CD14-positive monocyte (primary cell): Measurements from ENCODE around the gene EGLN1. TPM values are rescaled to one million over a fixed set of nuclear protein-coding genes. Genes with fewer than 3 reads are reported as not detected.
A peak's percentile ranks its signal among the peaks of the same experiment; 100 is the strongest.

ENCODE experiments used
- DNase-seq, 3 donors: peaks; one replicate each; pipeline ENCODE4 v3.0.0-alpha.2; 2011 to 2022
- H2AFZ ChIP-seq: 2 replicates; pipeline ENCODE4 v1.6.0; 2012; ENCODE audit warnings: mild to moderate bottlenecking, low read depth, low read length, inconsistent platforms; ENCODE audit not compliant: insufficient read depth, poor library complexity, severe bottlenecking
- H3K27ac ChIP-seq, 2 donors: 1 replicate in 1 of 2; 2 replicates in 1 of 2; pipeline ENCODE4 v1.5.1; 2012 to 2013; ENCODE audit warnings: low read length in 2 of 2, control low read depth in 1 of 2, inconsistent platforms in 1 of 2, low read depth in 1 of 2, mild to moderate bottlenecking in 1 of 2
- H3K27me3 ChIP-seq, 2 donors: one replicate each; pipeline versions ENCODE4 v1.6.0 to v1.6.1; 2011 to 2013; ENCODE audit warnings: low read length in 2 of 2; ENCODE audit not compliant: control insufficient read depth in 2 of 2, insufficient read depth in 2 of 2
- H3K36me3 ChIP-seq, 2 donors: replicated peaks in 1 of 2; 1 replicate in 1 of 2; 2 replicates in 1 of 2; pipeline versions ENCODE4 v1.5.1 to v1.6.1; 2012 to 2013; ENCODE audit warnings: low read length in 2 of 2, control low read depth in 1 of 2, inconsistent platforms in 1 of 2, mild to moderate bottlenecking in 1 of 2; ENCODE audit not compliant: insufficient read depth in 2 of 2, control insufficient read depth in 1 of 2
- H3K4me1 ChIP-seq, 2 donors: 1 replicate in 1 of 2; 2 replicates in 1 of 2; pipeline versions ENCODE4 v1.5.1 to v1.6.1; 2012 to 2013; ENCODE audit warnings: low read length in 2 of 2, control low read depth in 1 of 2, inconsistent platforms in 1 of 2, mild to moderate bottlenecking in 1 of 2, moderate library complexity in 1 of 2; ENCODE audit not compliant: insufficient read depth in 2 of 2, control insufficient read depth in 1 of 2
- H3K4me2 ChIP-seq: replicated peaks from 2 replicates; pipeline ENCODE3; 2012; ENCODE audit warnings: low read length, moderate library complexity, mild to moderate bottlenecking; ENCODE audit not compliant: poor library complexity, severe bottlenecking; ENCODE audit errors: extremely low read depth
- H3K4me3 ChIP-seq, 3 experiments: fragments of 200-600 bp in 1 of 3; sonication (generic) in 1 of 3; replicated peaks in 1 of 3; 1 replicate in 2 of 3; 2 replicates in 1 of 3; pipeline ENCODE4 v1.5.1; 2011 to 2013; ENCODE audit warnings: low read length in 3 of 3, mild to moderate bottlenecking in 3 of 3, control low read depth in 2 of 3, low read depth in 2 of 3, inconsistent platforms in 1 of 3, moderate library complexity in 1 of 3
- H3K79me2 ChIP-seq: 2 replicates; pipeline ENCODE4 v1.6.0; 2012; ENCODE audit warnings: mild to moderate bottlenecking, control low read depth, inconsistent platforms, low read length, moderate library complexity; ENCODE audit not compliant: insufficient read depth
- H3K9ac ChIP-seq: 2 replicates; pipeline ENCODE4 v1.6.0; 2017; ENCODE audit warnings: low read length, mild to moderate bottlenecking; ENCODE audit not compliant: insufficient read depth, poor library complexity, severe bottlenecking
- H3K9me3 ChIP-seq, 2 donors: replicated peaks in 1 of 2; 1 replicate in 1 of 2; 2 replicates in 1 of 2; pipeline versions ENCODE4 v1.5.1 to v1.6.1; 2012 to 2013; ENCODE audit warnings: low read length in 2 of 2, control low read depth in 1 of 2; ENCODE audit not compliant: control insufficient read depth in 1 of 2, insufficient read depth in 1 of 2
- H4K20me1 ChIP-seq: 2 replicates; pipeline ENCODE4 v1.6.0; 2012; ENCODE audit warnings: mild to moderate bottlenecking, low read length, control low read depth, moderate library complexity; ENCODE audit not compliant: insufficient read depth
- H3K27ac Mint-ChIP-seq, 7 donors: one replicate each; pipeline ENCODE4 v1.8.0; 2020; ENCODE audit warnings: mild to moderate bottlenecking in 7 of 7, mixed read lengths in 7 of 7, moderate library complexity in 6 of 7, inconsistent platforms in 2 of 7
- H3K27me3 Mint-ChIP-seq, 3 donors: one replicate each; pipeline ENCODE4 v1.8.0; 2021 to 2022; ENCODE audit warnings: low read depth in 3 of 3, mild to moderate bottlenecking in 3 of 3, mixed read lengths in 3 of 3, moderate library complexity in 3 of 3, inconsistent platforms in 1 of 3
- H3K36me3 Mint-ChIP-seq, 2 donors: one replicate each; pipeline ENCODE4 v1.8.0; 2020; ENCODE audit warnings: mixed read lengths in 2 of 2, inconsistent platforms in 1 of 2, mild to moderate bottlenecking in 1 of 2
- H3K4me1 Mint-ChIP-seq: one replicate; pipeline ENCODE4 v1.8.0; 2020; ENCODE audit warnings: mild to moderate bottlenecking, mixed read lengths
- H3K4me3 Mint-ChIP-seq, 2 donors: one replicate each; pipeline ENCODE4 v1.8.0; 2020; ENCODE audit warnings: mild to moderate bottlenecking in 2 of 2, mixed read lengths in 2 of 2, moderate library complexity in 1 of 2
- H3K9me3 Mint-ChIP-seq, 7 donors: one replicate each; pipeline ENCODE4 v1.8.0; 2020 to 2022; ENCODE audit warnings: mixed read lengths in 7 of 7, mild to moderate bottlenecking in 6 of 7, moderate library complexity in 6 of 7, inconsistent platforms in 2 of 7
- CTCF ChIP-seq: fragments of 200-600 bp; IDR thresholded peaks from one replicate; pipeline ENCODE4 v1.8.0; 2022; ENCODE audit warnings: antibody characterized with exemption, mild to moderate bottlenecking
- WGBS: methylation state at CpG from one replicate; pipeline ENCODE4 v1.1.5; 2013; ENCODE audit warnings: missing lambda C conversion rate; ENCODE audit not compliant: insufficient coverage; 5-methylcytosine and 5-hydroxymethylcytosine counted together
- intact Hi-C, 2 donors: fragments of 100-400 bp; cut with micrococcal nuclease; formaldehyde crosslinking; loops; one replicate each; pipeline versions ENCODE4 v1.15.0 to v1.15.1; 2023
- polyA plus RNA-seq, 3 donors: library from polyadenylated mRNA; depleted of rRNA in 1 of 3; unstranded in 2 of 3; stranded (reverse) in 1 of 3; fragments of 300-500 nt in 2 of 3; fragments of >200 nt in 1 of 3; fragmentation: Illumina TruSeq in 2 of 3; gene quantifications; 1 replicate in 2 of 3; 2 replicates in 1 of 3; pipeline ENCODE4 v1.2.3, GENCODE V29; 2012 to 2021

Gene EGLN1
- polyA plus RNA-seq, 3 donors: 12.9 to 27.7 (median 23.1) TPM

- DNase-seq: no peak
- H3K4me1 Mint-ChIP-seq: peaks cover 72% of the 10 kb centered on the region
- Histone ChIP-seq H3K27me3 (peaks cover 2 to 6% of the 10 kb centered on the region in 2 donors), H3K9ac (no peak overlapping the region), H3K79me2 (peaks cover 84% of the 10 kb centered on the region), H4K20me1 (peaks cover 74% of the 10 kb centered on the region), H3K4me3 (peak overlapping the region in 1 of 3 experiments; percentile 80), H3K4me1 (peaks cover 37 to 48% of the 10 kb centered on the region in 2 donors), H3K36me3 (peaks cover 0 to 10% of the 10 kb centered on the region in 2 donors), H3K9me3 (no peaks in the 10 kb centered on the region), H3K27ac (no peak overlapping the region), H3K4me2 (peak overlapping the region; percentile 93), H2AFZ (no peak overlapping the region)
- no peak for TF ChIP-seq CTCF
- intact Hi-C loops: no loop called here
- peaks cover 32 to 33% of the 10 kb centered on the region in 2 donors for H3K36me3 Mint-ChIP-seq
- no peak overlapping the region for H3K27ac Mint-ChIP-seq
- peak overlapping the region in 1 of 2 donors; percentile 100 for H3K4me3 Mint-ChIP-seq
- peaks cover 4 to 6% (median 5%) of the 10 kb centered on the region in 3 donors for H3K27me3 Mint-ChIP-seq
- no peaks in the 10 kb centered on the region for H3K9me3 Mint-ChIP-seq
- WGBS: no CpG with 5 or more reads among the region's 4 CpGs
Measured at GRCh38 chr1:231418101-231418740, 3.9 kb downstream of the EGLN1 start.

- Histone ChIP-seq H3K27ac (no peak overlapping the region), H4K20me1 (peaks cover 81% of the 10 kb centered on the region)
- DNase-seq: no peak
Measured at GRCh38 chr1:231417513-231417912, 4.6 kb downstream of the EGLN1 start.

More at GRCh38 chr1:231417513-231417912, 4.6 kb downstream of the EGLN1 start:
- Mint-ChIP-seq H3K4me1 (peaks cover 73% of the 10 kb centered on the region), H3K27me3 (peaks cover 0 to 3% (median under 1%) of the 10 kb centered on the region in 3 donors), H3K9me3 (no peaks in the 10 kb centered on the region), H3K4me3 (peak overlapping the region in 1 of 2 donors; percentile 74), H3K36me3 (peaks cover 38 to 39% of the 10 kb centered on the region in 2 donors), H3K27ac (peak overlapping the region in 4 of 7 donors; percentile 9 to 71 (median 52))
- H3K4me1 ChIP-seq: peaks cover 32 to 42% of the 10 kb centered on the region in 2 donors
- H3K4me2 ChIP-seq: peak overlapping the region; percentile 93
- no peaks in the 10 kb centered on the region for H3K27me3 ChIP-seq
- H3K9me3 ChIP-seq: no peaks in the 10 kb centered on the region
- peak overlapping the region in 1 of 3 experiments; percentile 80 for H3K4me3 ChIP-seq
- no peak overlapping the region for H2AFZ ChIP-seq
- intact Hi-C loops: no loop called here
- H3K9ac ChIP-seq: no peak overlapping the region
- H3K79me2 ChIP-seq: peaks cover 91% of the 10 kb centered on the region
- 43% methylated on average over 1 of the region's 2 CpGs for WGBS
- peaks cover 0 to 17% of the 10 kb centered on the region in 2 donors for H3K36me3 ChIP-seq
- no peak for TF ChIP-seq CTCF
